Mesothelial cell of epicardium (in vitro differentiated cells): Measurements from ENCODE around the gene SAMD8. TPM values are rescaled to one million over a fixed set of nuclear protein-coding genes. Genes with fewer than 3 reads are reported as not detected.

Experiments used
- DNase-seq, 2 experiments: peaks; one replicate each; pipeline ENCODE4 v3.0.0; 2021; ENCODE audit warnings: low spot score in 2 of 2; ENCODE audit not compliant: unreplicated experiment in 2 of 2
- H3K27ac Mint-ChIP-seq: 2 replicates; pipeline ENCODE4 v1.8.0; 2021; ENCODE audit warnings: mixed read lengths
- H3K27me3 Mint-ChIP-seq: 2 replicates; pipeline ENCODE4 v1.8.0; 2021; ENCODE audit warnings: low read depth, mixed read lengths
- H3K36me3 Mint-ChIP-seq: 2 replicates; pipeline ENCODE4 v1.8.0; 2021; ENCODE audit warnings: mixed read lengths
- H3K4me1 Mint-ChIP-seq: 2 replicates; pipeline ENCODE4 v1.8.0; 2021; ENCODE audit warnings: mixed read lengths
- H3K4me3 Mint-ChIP-seq: 2 replicates; pipeline ENCODE4 v1.8.0; 2021; ENCODE audit warnings: mild to moderate bottlenecking, moderate library complexity, mixed read lengths
- H3K9me3 Mint-ChIP-seq: 2 replicates; pipeline ENCODE4 v1.8.0; 2021; ENCODE audit warnings: mixed read lengths
- CTCF ChIP-seq: fragments of 200-600 bp; sonication (generic); IDR thresholded peaks from one replicate; pipeline ENCODE4 v1.5.0; 2021; ENCODE audit warnings: antibody characterized with exemption; ENCODE audit not compliant: unreplicated experiment
- total RNA-seq: library from RNA; stranded (reverse); gene quantifications from 3 replicates; pipeline ENCODE4 v1.2.1, GENCODE V29; 2021

SAMD8 gene
- total RNA-seq = 25.6 to 27.8 TPM (median 26.4 TPM) in 3 replicates

DNA sequence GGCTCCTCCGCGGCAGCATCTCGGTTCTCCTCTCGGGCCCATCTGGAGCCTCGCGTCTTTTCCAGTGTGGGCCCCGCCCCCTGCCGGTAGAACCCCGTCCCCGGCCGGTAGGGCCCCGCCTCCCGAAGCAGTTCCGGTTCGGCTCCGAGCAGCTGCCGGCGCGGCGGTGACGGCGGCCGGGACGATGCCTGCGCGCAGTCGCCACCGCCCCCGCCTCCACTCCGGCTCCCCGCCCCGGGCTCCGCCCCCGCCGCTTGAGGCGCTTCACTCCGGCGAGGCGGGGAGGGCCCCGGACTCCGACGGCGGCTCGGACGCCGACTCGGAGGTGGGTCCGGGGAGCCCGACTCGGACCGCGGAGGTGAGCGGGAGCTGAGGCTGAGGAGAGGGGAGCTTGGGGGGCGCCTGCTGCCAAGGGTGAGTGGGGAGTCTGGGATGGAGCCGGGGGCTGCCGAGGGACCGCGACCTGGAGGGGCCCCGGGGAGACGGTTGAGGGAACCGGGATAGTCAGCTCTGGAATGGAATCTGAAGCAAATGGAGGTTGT lies at the start of gene SAMD8:
TSS of gene SAMD8 (plus strand) at position 292 of the 542 bp plus-strand sequence. CDS start 38,873 bp downstream, outside the sequence.
- H3K27ac Mint-ChIP-seq = peak within 1 kb of the TSS; percentile 99
- H3K9me3 Mint-ChIP-seq = no peaks in the 10 kb centered on the region
- H3K27me3 Mint-ChIP-seq = no peaks in the 10 kb centered on the region
- peak within 1 kb of the TSS; percentile 98 for H3K4me3 Mint-ChIP-seq
- TF ChIP-seq CTCF = peak; percentile 81
- H3K36me3 Mint-ChIP-seq = no peaks in the 10 kb centered on the region
- H3K4me1 Mint-ChIP-seq = peaks cover 40% of the 10 kb centered on the region
- peak; percentile 92 to 95 for DNase-seq

DNA sequence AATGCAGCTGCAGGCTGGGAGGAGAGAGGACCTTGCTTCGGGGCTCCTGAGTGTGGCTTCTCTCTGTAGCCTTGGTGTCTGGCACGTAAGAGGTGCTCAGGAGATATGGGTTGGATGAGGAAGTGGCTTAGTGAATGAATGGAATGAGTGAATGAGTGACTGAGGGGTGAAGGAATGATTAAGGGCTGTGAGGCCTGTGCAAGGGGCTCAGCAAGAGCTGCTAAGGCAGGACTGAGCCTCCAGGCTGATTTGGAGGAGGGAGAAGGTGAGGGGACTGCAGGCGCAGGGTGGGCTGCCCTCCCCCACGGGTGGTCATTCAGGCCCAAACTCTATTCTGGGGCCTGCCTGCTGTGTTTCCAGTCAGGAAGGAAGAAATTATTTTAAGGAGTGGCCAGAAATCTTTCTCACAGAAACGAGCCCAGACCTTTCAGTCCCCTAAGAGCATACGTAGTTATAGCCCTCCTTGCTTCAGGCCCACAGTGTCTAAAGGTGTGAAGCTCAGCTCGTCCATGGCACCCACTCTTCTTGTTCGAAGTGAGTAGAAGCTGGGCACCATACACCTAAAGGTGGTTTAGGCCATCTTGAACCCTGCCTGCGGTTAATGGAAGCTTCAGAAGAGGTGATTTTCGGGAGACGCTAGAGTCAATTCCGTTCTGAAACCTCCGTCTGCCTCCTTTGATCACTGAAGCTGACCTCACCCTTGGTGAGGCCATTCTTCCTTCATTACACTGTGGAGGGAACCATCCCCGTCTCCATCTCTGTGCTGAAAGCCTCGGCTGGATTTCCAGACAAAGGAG lies 49.5 kb upstream of the SAMD8 start:
- Mint-ChIP-seq H3K27ac (peak overlapping the region; percentile 49), H3K9me3 (no peaks in the 10 kb centered on the region), H3K36me3 (no peaks in the 10 kb centered on the region), H3K4me3 (no peak overlapping the region), H3K4me1 (peaks cover 16% of the 10 kb centered on the region), H3K27me3 (no peaks in the 10 kb centered on the region)
- DNase-seq = no peak
- no peak for TF ChIP-seq CTCF

DNA sequence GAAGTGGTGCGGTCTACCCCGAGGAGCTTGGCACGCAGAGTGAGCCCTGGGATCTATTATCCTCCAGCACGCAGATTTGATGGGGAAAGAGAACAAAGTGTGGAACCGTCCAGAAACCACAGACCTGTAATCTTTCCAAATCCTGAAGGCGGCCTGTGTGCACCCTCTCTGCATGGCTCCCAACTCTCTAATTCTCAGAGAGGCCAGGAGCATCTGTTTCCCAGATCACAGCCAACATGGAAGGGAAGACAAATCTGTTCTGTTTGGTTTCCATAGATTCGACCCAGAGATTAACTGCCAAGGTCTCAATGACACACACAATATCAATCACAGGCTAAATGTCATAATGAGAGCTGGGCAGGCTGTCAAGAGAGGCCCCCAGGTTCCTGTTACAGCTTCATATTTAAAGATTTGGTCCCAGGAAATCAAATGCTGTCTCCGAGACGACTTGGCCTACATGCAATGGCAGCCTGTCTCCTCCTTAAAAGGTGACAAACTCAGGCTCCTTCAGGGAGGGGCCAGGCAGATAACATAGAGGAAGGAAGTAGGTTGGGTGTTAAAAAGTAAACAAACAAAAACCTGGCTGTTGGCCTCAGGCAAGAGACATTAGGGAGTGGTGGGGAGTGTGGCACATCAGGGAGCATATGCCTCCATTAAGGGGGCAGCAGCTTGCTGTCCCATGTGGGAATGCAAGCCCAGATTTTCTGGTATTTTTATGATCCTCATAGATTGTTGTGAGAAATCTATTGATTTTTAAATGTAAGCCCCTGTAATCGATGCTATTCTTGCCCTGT lies 48.8 kb upstream of the SAMD8 start:
- no peaks in the 10 kb centered on the region for H3K27me3 Mint-ChIP-seq
- H3K4me3 Mint-ChIP-seq = no peak overlapping the region
- H3K4me1 Mint-ChIP-seq = peaks cover 16% of the 10 kb centered on the region
- H3K9me3 Mint-ChIP-seq = no peaks in the 10 kb centered on the region
- no peak for TF ChIP-seq CTCF
- peak overlapping the region; percentile 49 for H3K27ac Mint-ChIP-seq
- no peak for DNase-seq
- no peaks in the 10 kb centered on the region for H3K36me3 Mint-ChIP-seq

- no peak for DNase-seq
- no peaks in the 10 kb centered on the region for H3K9me3 Mint-ChIP-seq
- H3K27ac Mint-ChIP-seq = peak overlapping the region; percentile 56
- H3K4me3 Mint-ChIP-seq = no peak overlapping the region
- H3K36me3 Mint-ChIP-seq = no peaks in the 10 kb centered on the region
- TF ChIP-seq CTCF = no peak
- no peaks in the 10 kb centered on the region for H3K27me3 Mint-ChIP-seq
- peaks cover 19% of the 10 kb centered on the region for H3K4me1 Mint-ChIP-seq
Measured at GRCh38 chr10:75063461-75064230, 47.8 kb upstream of the SAMD8 start.

DNA sequence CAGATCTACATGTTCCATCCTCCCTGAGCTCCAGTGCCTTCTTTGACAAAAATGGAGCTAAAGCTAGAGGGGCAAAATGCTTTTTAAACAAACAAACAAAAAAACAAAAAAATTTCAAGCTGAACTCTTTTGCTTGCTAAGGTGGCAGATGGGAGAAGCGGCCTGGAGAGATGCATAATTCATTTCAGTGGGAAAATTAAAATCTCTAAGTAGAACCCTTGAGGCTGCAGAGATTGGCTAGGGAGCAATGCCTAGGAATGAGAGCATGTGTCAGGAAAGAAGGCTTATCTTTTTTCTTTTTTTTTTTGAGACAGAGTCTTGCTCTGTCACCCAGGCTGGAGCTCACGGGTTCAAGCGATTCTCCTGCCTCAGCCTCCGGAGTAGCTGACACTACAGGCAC lies 46.4 kb upstream of the SAMD8 start:
- H3K36me3 Mint-ChIP-seq = no peaks in the 10 kb centered on the region
- DNase-seq = no peak
- TF ChIP-seq CTCF = no peak
- H3K4me3 Mint-ChIP-seq = no peak overlapping the region
- H3K9me3 Mint-ChIP-seq = no peaks in the 10 kb centered on the region
- peak overlapping the region; percentile 32 for H3K27ac Mint-ChIP-seq
- H3K27me3 Mint-ChIP-seq = no peaks in the 10 kb centered on the region
- H3K4me1 Mint-ChIP-seq = peaks cover 25% of the 10 kb centered on the region
